ENCODE measurements around the gene LOXL4. TPM values are rescaled to one million over a fixed set of nuclear protein-coding genes. Genes with fewer than 3 reads are reported as not detected.

The LOXL4 gene
- total RNA-seq, 2 experiments from 2014 or later = not detected

GRCh38 chr10:98261436-98262277 lies 6.3 kb downstream of the LOXL4 start:
- DNase-seq (no peak), ATAC-seq (no peak)
- ChIA-PET POLR2A (no interaction called here), CTCF (interaction anchor here (0.7 to 1.1 kb wide), 2 partner anchors 92 to 556 kb away, joined by 3 to 4 read pairs; no protein-coding TSS in a partner anchor)
- Mint-ChIP-seq H3K36me3 (ENCODE audit: low read depth) (peaks cover 2% of the 10 kb centered on the region), H3K4me1 (no peaks in the 10 kb centered on the region), H3K9me3 (ENCODE audit: low read depth) (no peaks in the 10 kb centered on the region), H3K27me3 (peaks cover 7% of the 10 kb centered on the region), H3K4me3 (no peak overlapping the region), H3K27ac (no peak overlapping the region)
- intact Hi-C loops (cut with DNase I, micrococcal nuclease) = loop anchor here in 1 of 2 experiments (1.0 to 10.0 kb wide), 2 partner anchors 48 to 403 kb away; no protein-coding TSS in a partner anchor

GRCh38 chr10:98260752-98261151 lies 7.2 kb downstream of the LOXL4 start:
- POLR2A ChIA-PET = no interaction called here
- CTCF ChIA-PET = no interaction called here
- H3K9me3 Mint-ChIP-seq (ENCODE audit: low read depth) = no peaks in the 10 kb centered on the region
- intact Hi-C loops (cut with DNase I, micrococcal nuclease) = loop anchor here in 1 of 2 experiments (10.0 kb wide), 1 partner anchor 404 kb away; no protein-coding TSS in a partner anchor
- H3K27me3 Mint-ChIP-seq = peaks cover under 1% of the 10 kb centered on the region
- DNase-seq (no peak), ATAC-seq (no peak)
- peaks cover 6% of the 10 kb centered on the region for H3K36me3 Mint-ChIP-seq (ENCODE audit: low read depth)
- H3K27ac Mint-ChIP-seq = no peak overlapping the region
- H3K4me1 Mint-ChIP-seq = no peaks in the 10 kb centered on the region
- no peak overlapping the region for H3K4me3 Mint-ChIP-seq

GRCh38 chr10:98260350-98260749 lies 7.6 kb downstream of the LOXL4 start:
- Mint-ChIP-seq H3K27ac (no peak overlapping the region), H3K4me3 (no peak overlapping the region), H3K27me3 (no peaks in the 10 kb centered on the region), H3K4me1 (no peaks in the 10 kb centered on the region), H3K9me3 (ENCODE audit: low read depth) (no peaks in the 10 kb centered on the region), H3K36me3 (ENCODE audit: low read depth) (peaks cover 6% of the 10 kb centered on the region)
- ChIA-PET POLR2A (no interaction called here), CTCF (no interaction called here)
- DNase-seq (no peak), ATAC-seq (no peak)
- intact Hi-C loops (cut with DNase I, micrococcal nuclease) = loop anchor here in 1 of 2 experiments (10.0 kb wide), 1 partner anchor 404 kb away; no protein-coding TSS in a partner anchor

- Mint-ChIP-seq H3K4me1 (no peaks in the 10 kb centered on the region), H3K4me3 (no peak overlapping the region), H3K27me3 (no peaks in the 10 kb centered on the region), H3K9me3 (ENCODE audit: low read depth) (no peaks in the 10 kb centered on the region), H3K27ac (no peak overlapping the region), H3K36me3 (ENCODE audit: low read depth) (peaks cover 6% of the 10 kb centered on the region)
- no peak for DNase-seq
- no peak for ATAC-seq
- CTCF ChIA-PET = no interaction called here
- intact Hi-C loops (cut with DNase I, micrococcal nuclease) = loop anchor here in 1 of 2 experiments (10.0 kb wide), 1 partner anchor 405 kb away; no protein-coding TSS in a partner anchor
- POLR2A ChIA-PET = no interaction called here
These were observed 8.2 kb downstream of the LOXL4 start for GRCh38 chr10:98259606-98260315.

GRCh38 chr10:98258683-98259454 lies 9.1 kb downstream of the LOXL4 start:
- ATAC-seq (no peak), DNase-seq (no peak)
- intact Hi-C loops (cut with DNase I, micrococcal nuclease) = no loop called here
- Mint-ChIP-seq H3K27ac (no peak overlapping the region), H3K4me3 (no peak overlapping the region), H3K9me3 (ENCODE audit: low read depth) (no peaks in the 10 kb centered on the region), H3K36me3 (ENCODE audit: low read depth) (peaks cover 10% of the 10 kb centered on the region), H3K27me3 (no peaks in the 10 kb centered on the region), H3K4me1 (no peaks in the 10 kb centered on the region)
- ChIA-PET CTCF (interaction anchor here (0.7 kb wide), 1 partner anchor 612 kb away, joined by 3 read pairs; no protein-coding TSS in a partner anchor), POLR2A (interaction anchor here (0.5 kb wide), 1 partner anchor 82 kb away, joined by 6 read pairs; no protein-coding TSS in a partner anchor)

- intact Hi-C loops (cut with DNase I, micrococcal nuclease) = no loop called here
- ATAC-seq (no peak), DNase-seq (no peak)
- Mint-ChIP-seq H3K4me3 (no peak overlapping the region), H3K4me1 (no peaks in the 10 kb centered on the region), H3K27ac (no peak overlapping the region), H3K9me3 (ENCODE audit: low read depth) (no peaks in the 10 kb centered on the region), H3K36me3 (ENCODE audit: low read depth) (peaks cover 10% of the 10 kb centered on the region), H3K27me3 (no peaks in the 10 kb centered on the region)
- ChIA-PET POLR2A (no interaction called here), CTCF (no interaction called here)
These were observed 10.0 kb downstream of the LOXL4 start for GRCh38 chr10:98257961-98258360.

- Mint-ChIP-seq H3K4me1 (no peaks in the 10 kb centered on the region), H3K27ac (no peak overlapping the region), H3K27me3 (no peaks in the 10 kb centered on the region), H3K36me3 (ENCODE audit: low read depth) (peaks cover 10% of the 10 kb centered on the region), H3K9me3 (ENCODE audit: low read depth) (no peaks in the 10 kb centered on the region), H3K4me3 (no peak overlapping the region)
- ChIA-PET POLR2A (no interaction called here), CTCF (no interaction called here)
- no peak for ATAC-seq
- no peak for DNase-seq
- intact Hi-C loops (cut with DNase I, micrococcal nuclease) = no loop called here
These were observed 10.8 kb downstream of the LOXL4 start for GRCh38 chr10:98257198-98257597.

- no peak overlapping the region for H3K4me3 Mint-ChIP-seq
- H3K4me1 Mint-ChIP-seq = no peaks in the 10 kb centered on the region
- no peak for DNase-seq
- H3K27me3 Mint-ChIP-seq = no peaks in the 10 kb centered on the region
- no peaks in the 10 kb centered on the region for H3K9me3 Mint-ChIP-seq (ENCODE audit: low read depth)
- no peak for ATAC-seq
- intact Hi-C loops (cut with DNase I, micrococcal nuclease) = no loop called here
- H3K36me3 Mint-ChIP-seq (ENCODE audit: low read depth) = peaks cover 10% of the 10 kb centered on the region
- H3K27ac Mint-ChIP-seq = no peak overlapping the region
- ChIA-PET POLR2A (no interaction called here), CTCF (no interaction called here)
These were observed 11.3 kb downstream of the LOXL4 start for GRCh38 chr10:98256692-98257091.

- Mint-ChIP-seq H3K4me3 (no peak overlapping the region), H3K9me3 (ENCODE audit: low read depth) (no peaks in the 10 kb centered on the region), H3K27me3 (no peaks in the 10 kb centered on the region), H3K4me1 (no peaks in the 10 kb centered on the region), H3K36me3 (ENCODE audit: low read depth) (peaks cover 10% of the 10 kb centered on the region), H3K27ac (no peak overlapping the region)
- POLR2A ChIA-PET = no interaction called here
- intact Hi-C loops (cut with DNase I, micrococcal nuclease) = no loop called here
- ATAC-seq = no peak
- no peak for DNase-seq
- CTCF ChIA-PET = no interaction called here
These were observed 12.7 kb downstream of the LOXL4 start for GRCh38 chr10:98255146-98255877.

GRCh38 chr10:98254234-98254974 lies 13.6 kb downstream of the LOXL4 start:
- no peaks in the 10 kb centered on the region for H3K9me3 Mint-ChIP-seq (ENCODE audit: low read depth)
- H3K27me3 Mint-ChIP-seq = no peaks in the 10 kb centered on the region
- ChIA-PET CTCF (interaction anchor here (0.7 kb wide), 1 partner anchor 13 kb away, joined by 3 read pairs; no protein-coding TSS in a partner anchor), POLR2A (no interaction called here)
- H3K4me1 Mint-ChIP-seq = no peaks in the 10 kb centered on the region
- no peak overlapping the region for H3K4me3 Mint-ChIP-seq
- DNase-seq (no peak), ATAC-seq (no peak)
- H3K36me3 Mint-ChIP-seq (ENCODE audit: low read depth) = peaks cover 12% of the 10 kb centered on the region
- intact Hi-C loops (cut with DNase I, micrococcal nuclease) = no loop called here
- no peak overlapping the region for H3K27ac Mint-ChIP-seq

Measured in activated CD4-positive, alpha-beta T cell treated with anti-CD3 and anti-CD28 coated beads for 36 hours (primary cell).